Kidney (tissue), 14 donors: ENCODE data around the gene CAMK2A. TPM values are rescaled to one million over a fixed set of nuclear protein-coding genes. Genes with fewer than 3 reads are reported as not detected.

Source experiments
- DNase-seq, 5 donors: peaks; one replicate each; pipeline ENCODE4 v3.0.0-alpha.2; 2013 to 2020
- FAIRE-seq: peaks from 2 replicates; lab custom pipeline; 2012; peaks lifted over from hg19 to GRCh38; lab: Jason Lieb, UNC
- H3K27ac ChIP-seq, 2 donors: one replicate each; pipeline ENCODE4 v1.7.0; 2013; ENCODE audit warnings: low read depth in 2 of 2, low read length in 2 of 2, inconsistent platforms in 1 of 2
- H3K27me3 ChIP-seq: one replicate; pipeline ENCODE4 v1.7.1; 2013; ENCODE audit warnings: low read length, inconsistent platforms; ENCODE audit not compliant: control insufficient read depth, insufficient read depth
- H3K36me3 ChIP-seq, 3 donors: one replicate each; pipeline versions ENCODE4 v1.7.0 to v1.7.1; 2013; ENCODE audit warnings: low read length in 3 of 3, control low read depth in 1 of 3, inconsistent platforms in 1 of 3; ENCODE audit not compliant: insufficient read depth in 3 of 3, control insufficient read depth in 2 of 3
- H3K4me1 ChIP-seq, 3 donors: one replicate each; pipeline versions ENCODE4 v1.7.0 to v1.7.1; 2013; ENCODE audit warnings: low read length in 3 of 3, inconsistent platforms in 1 of 3, low read depth in 1 of 3; ENCODE audit not compliant: control insufficient read depth in 2 of 3, insufficient read depth in 2 of 3
- H3K4me3 ChIP-seq, 3 donors: one replicate each; pipeline versions ENCODE4 v1.7.0 to v1.8.1; 2013; ENCODE audit warnings: low read length in 3 of 3, control low read depth in 1 of 3, inconsistent platforms in 1 of 3
- H3K9ac ChIP-seq, 3 donors: one replicate each; pipeline versions ENCODE4 v1.7.0 to v1.7.1; 2013; ENCODE audit warnings: low read length in 3 of 3, control low read depth in 1 of 3, inconsistent platforms in 1 of 3
- H3K9me3 ChIP-seq, 3 donors: one replicate each; pipeline versions ENCODE4 v1.7.0 to v1.7.1; 2013; ENCODE audit warnings: low read length in 3 of 3, control low read depth in 1 of 3, inconsistent platforms in 1 of 3; ENCODE audit not compliant: control insufficient read depth in 2 of 3, insufficient read depth in 1 of 3
- intact Hi-C: fragments of 100-400 bp; cut with DNase I; formaldehyde crosslinking; loops from one replicate; pipeline ENCODE4 v1.11.1; 2022
- polyA plus RNA-seq: library from polyadenylated mRNA; stranded (reverse); fragments of 350-450 nt; fragmentation: Illumina TruSeq; extraction: RNeasy Lipid Tissue Mini Kit (QIAGEN cat#74804); gene quantifications from one replicate; pipeline ENCODE4 v1.2.3, GENCODE V29; 2014; ENCODE audit warnings: low read depth, low replicate concordance; ENCODE audit not compliant: insufficient read depth
- total RNA-seq: library from RNA; stranded (reverse); fragmentation: NEBNext Ultra II Directional; extraction: Animal tissue kit (Norgen Biotek cat#: 25700); gene quantifications from one replicate; pipeline ENCODE4 v1.2.1, GENCODE V29; 2021
- TF ChIP-seq, protein P1 (sequence below): IDR thresholded peaks from 3 replicates; pipeline ENCODE4 v1.5.1; 2012; ENCODE audit warnings: mild to moderate bottlenecking, moderate library complexity, borderline replicate concordance; ENCODE audit not compliant: insufficient read depth; ENCODE audit errors: extremely low read depth
- donor health status: control.
- donor health status: control.
- donor health status: control.
- donor health status: control.
- donor health status: control.
- donor health status: DM: yes; HTN: yes; CAD: no.
- donor health status: Normal renal cell carcinoma (clear cell type).

The CAMK2A gene
- total and polyA plus RNA-seq, 2 donors from 2014 or later: 0.28 to 0.90 TPM

DNA sequence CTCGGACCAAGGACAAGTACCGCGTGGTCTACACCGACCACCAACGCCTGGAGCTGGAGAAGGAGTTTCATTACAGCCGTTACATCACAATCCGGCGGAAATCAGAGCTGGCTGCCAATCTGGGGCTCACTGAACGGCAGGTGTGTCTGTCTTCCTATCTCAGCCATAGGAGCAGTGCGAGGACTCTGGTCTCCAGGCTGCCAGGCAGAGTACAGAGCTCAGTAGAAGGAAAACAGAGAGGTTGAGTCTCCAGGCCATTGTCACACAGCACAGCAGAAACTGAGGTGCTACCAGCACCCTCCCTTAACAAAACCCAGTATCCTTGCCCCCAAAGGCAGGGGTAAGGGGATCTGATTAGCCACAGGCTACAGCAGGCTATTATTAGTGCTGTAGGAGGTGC is 106.8 kb downstream of the CAMK2A start:
- intact Hi-C loops: no loop called here
- no peaks in the 10 kb centered on the region for H3K9me3 ChIP-seq
- DNase-seq: no peak
- no peak overlapping the region for H3K9ac ChIP-seq
- no peaks in the 10 kb centered on the region for H3K27me3 ChIP-seq
- TF ChIP-seq, protein P1, sequence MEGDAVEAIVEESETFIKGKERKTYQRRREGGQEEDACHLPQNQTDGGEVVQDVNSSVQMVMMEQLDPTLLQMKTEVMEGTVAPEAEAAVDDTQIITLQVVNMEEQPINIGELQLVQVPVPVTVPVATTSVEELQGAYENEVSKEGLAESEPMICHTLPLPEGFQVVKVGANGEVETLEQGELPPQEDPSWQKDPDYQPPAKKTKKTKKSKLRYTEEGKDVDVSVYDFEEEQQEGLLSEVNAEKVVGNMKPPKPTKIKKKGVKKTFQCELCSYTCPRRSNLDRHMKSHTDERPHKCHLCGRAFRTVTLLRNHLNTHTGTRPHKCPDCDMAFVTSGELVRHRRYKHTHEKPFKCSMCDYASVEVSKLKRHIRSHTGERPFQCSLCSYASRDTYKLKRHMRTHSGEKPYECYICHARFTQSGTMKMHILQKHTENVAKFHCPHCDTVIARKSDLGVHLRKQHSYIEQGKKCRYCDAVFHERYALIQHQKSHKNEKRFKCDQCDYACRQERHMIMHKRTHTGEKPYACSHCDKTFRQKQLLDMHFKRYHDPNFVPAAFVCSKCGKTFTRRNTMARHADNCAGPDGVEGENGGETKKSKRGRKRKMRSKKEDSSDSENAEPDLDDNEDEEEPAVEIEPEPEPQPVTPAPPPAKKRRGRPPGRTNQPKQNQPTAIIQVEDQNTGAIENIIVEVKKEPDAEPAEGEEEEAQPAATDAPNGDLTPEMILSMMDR: no peak
- peaks cover 0 to 25% (median 4%) of the 10 kb centered on the region in 3 donors for H3K4me1 ChIP-seq
- H3K4me3 ChIP-seq: no peak overlapping the region
- no peak overlapping the region for H3K27ac ChIP-seq
- no peaks in the 10 kb centered on the region for H3K36me3 ChIP-seq
- FAIRE-seq: no peak

DNA sequence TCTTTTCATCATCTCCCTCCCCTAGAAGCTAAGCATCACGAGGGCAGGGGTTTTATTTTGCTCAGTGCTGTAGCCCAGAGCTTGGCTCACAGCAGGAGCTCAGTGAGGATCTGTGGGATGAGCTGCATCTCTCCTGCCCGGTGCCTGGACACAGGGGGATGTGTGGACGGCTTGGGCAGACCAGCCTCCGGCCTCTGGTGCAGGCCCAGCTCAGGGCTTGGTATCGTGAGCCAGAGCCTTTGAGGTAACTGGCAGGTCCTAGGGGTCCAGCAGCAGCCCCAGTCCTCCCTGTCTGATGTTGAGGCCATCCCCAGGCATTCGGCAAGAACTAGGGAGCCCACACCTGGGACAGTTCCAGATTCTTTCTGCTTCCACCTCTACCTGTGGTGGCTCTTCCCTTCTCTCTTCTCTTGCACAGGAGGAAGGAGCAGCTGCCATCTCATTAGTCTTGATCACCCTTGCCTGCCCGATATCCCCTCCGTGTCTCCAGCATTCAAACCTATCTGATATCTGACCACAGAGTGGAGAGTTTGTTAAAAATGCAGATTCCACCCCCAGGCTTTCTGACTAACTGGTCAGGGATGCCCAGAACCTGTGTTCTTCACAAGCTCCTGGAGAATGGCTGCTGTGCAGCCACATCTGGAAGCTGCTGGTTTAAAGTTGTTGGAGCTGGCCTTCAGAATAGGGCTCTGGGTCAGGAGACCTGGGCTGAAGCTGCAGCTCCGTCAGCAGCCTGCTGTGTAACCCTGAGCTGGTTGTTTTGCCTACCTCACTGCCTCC is 107.6 kb downstream of the CAMK2A start:
- no peak overlapping the region for H3K4me3 ChIP-seq
- no peak for FAIRE-seq
- no peak overlapping the region for H3K27ac ChIP-seq
- TF ChIP-seq, protein P1: no peak
- H3K27me3 ChIP-seq: no peaks in the 10 kb centered on the region
- H3K4me1 ChIP-seq: peaks cover 4 to 25% (median 6%) of the 10 kb centered on the region in 3 donors
- H3K36me3 ChIP-seq: no peaks in the 10 kb centered on the region
- intact Hi-C loops: no loop called here
- H3K9ac ChIP-seq: no peak overlapping the region
- H3K9me3 ChIP-seq: no peaks in the 10 kb centered on the region
- DNase-seq: no peak

DNA sequence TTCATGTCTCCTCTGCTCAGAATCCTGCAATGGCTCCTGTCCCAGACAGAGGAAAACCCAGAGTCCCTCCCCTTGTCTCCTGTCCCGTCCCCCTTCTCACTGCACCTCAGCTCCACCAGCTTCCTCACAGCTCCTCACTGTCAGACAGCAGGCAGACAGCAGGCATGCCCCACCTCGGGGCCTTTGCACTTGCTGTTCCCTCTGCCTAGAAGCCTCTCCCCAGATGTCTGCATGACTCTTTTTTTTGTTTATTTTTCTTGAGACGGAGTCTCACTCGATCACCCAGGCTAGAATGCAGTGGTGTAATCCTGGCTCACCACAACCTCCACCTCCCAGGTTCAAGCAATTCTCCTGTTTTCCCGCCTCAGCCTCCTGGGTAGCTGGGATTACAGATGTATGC is 108.5 kb downstream of the CAMK2A start:
- peak overlapping the region in 1 of 2 donors; percentile 24 for H3K27ac ChIP-seq
- H3K4me1 ChIP-seq: peaks cover 4 to 25% (median 6%) of the 10 kb centered on the region in 3 donors
- no peaks in the 10 kb centered on the region for H3K27me3 ChIP-seq
- H3K4me3 ChIP-seq: no peak overlapping the region
- intact Hi-C loops: no loop called here
- H3K9me3 ChIP-seq: no peaks in the 10 kb centered on the region
- H3K36me3 ChIP-seq: no peaks in the 10 kb centered on the region
- FAIRE-seq: no peak
- H3K9ac ChIP-seq: no peak overlapping the region
- TF ChIP-seq, protein P1: no peak
- no peak for DNase-seq
